HG02885 (cell line): Measurements from ENCODE around the gene VGLL2.

Source experiments
- ATAC-seq: cut with Tn5 transposase; IDR thresholded peaks from one replicate; pipeline ENCODE4 v1.9.1; 2021; ENCODE audit warnings: mild to moderate bottlenecking; ENCODE audit not compliant: unreplicated experiment, poor library complexity

VGLL2 gene

DNA sequence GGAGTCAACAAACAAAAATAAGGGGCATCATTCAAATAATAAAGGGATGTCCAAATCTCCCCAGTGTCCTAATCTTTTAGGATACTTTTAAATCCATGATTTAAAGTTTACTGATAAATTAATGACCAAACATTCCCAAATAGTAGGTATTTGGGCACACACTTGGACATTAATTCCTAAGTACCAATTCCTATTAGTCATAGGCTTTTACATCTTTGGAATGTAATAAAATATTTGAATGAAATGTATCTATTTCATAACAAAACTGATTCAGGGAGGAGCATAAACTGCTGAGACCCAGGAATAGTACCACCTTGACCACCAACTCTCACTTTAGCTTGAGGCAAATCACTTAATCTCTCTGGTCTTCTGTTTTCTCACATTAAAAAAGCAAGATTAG lies 44.3 kb downstream of the VGLL2 start:
- no peak for ATAC-seq

DNA sequence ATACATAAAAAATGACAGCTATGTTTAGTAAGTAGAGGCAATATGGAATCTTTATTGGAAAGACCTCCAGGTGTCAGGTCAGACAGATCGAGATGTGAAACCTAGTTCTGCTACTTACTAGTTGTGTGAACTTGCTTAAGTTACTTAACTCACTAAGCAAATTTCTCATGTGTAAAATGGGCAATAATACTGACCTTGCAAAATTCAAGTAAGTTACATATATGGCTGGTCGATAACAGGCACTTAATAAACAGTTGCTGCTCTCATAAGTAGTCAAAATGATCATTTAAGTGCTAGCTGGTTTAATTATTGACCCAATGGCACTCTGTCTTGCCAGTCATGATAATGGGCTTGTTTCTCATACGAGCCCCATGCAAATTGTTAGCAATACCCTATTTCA lies 46.0 kb downstream of the VGLL2 start:
- ATAC-seq, result no peak

DNA sequence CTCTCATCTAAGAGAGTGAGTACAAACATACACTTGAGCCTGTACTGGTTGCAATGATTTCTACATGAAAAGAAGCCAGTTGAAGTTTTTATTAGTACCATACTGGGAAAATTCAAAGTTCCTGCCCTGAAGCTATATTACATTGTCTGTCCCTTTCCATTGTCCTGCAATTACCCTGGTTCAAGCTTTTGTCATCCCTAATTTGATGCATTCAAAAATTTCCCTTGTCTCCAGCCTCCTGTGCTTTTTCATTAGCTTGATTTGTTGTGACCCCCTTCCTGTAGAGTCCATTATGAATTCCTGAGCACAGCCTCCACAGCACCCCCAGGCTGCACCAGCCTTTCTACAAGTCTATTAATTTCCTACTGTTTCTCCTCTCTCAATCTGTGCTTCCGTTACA lies 46.4 kb downstream of the VGLL2 start:
- no peak for ATAC-seq

DNA sequence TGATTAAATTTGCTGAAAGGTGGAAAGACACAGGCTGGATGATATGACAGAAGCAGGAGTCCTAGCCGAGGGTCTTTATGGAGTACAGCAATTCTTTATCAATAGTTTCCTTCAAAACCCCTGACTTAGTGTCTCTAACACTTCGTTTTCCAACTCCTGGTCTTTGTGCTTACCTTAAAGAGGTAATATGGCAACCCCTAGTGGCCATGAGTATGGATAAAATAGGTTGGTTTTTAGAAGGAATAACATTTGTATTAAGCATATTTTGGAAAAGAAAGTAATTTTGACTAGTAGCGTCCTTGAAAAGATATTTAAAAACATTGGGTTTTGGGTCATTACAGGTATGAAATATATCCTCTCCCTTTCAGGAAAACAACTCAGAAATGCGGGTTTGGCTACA lies 51.9 kb downstream of the VGLL2 start:
- peak; percentile 60 for ATAC-seq
